ENCODE measurements around the gene OLR1. TPM values are rescaled to one million over a fixed set of nuclear protein-coding genes. Genes with fewer than 3 reads are reported as not detected.

Gene OLR1
- polyA plus RNA-seq, 3 donors: 1.3 to 1.6 (median 1.3) TPM

- DNase-seq (ENCODE audit: extremely low read depth in 1 of 11, low read depth in 9 of 11, low spot score in 4 of 11): no peak
Measured at GRCh38 chr12:10160617-10161385, 11.1 kb downstream of the OLR1 start.

GRCh38 chr12:10159280-10159679, 12.7 kb downstream of the OLR1 start:
- DNase-seq (ENCODE audit: extremely low read depth in 1 of 11, low read depth in 9 of 11, low spot score in 4 of 11): no peak

- no peak for DNase-seq (ENCODE audit: extremely low read depth in 1 of 11, low read depth in 9 of 11, low spot score in 4 of 11)
Measured at GRCh38 chr12:10158406-10158805, 13.5 kb downstream of the OLR1 start.

- no peak for DNase-seq (ENCODE audit: extremely low read depth in 1 of 11, low read depth in 9 of 11, low spot score in 4 of 11)
Measured at GRCh38 chr12:10155966-10156365, 16.0 kb downstream of the OLR1 start.

- DNase-seq (ENCODE audit: extremely low read depth in 1 of 11, low read depth in 9 of 11, low spot score in 4 of 11): no peak
Measured at GRCh38 chr12:10154145-10154496, 17.8 kb downstream of the OLR1 start.

GRCh38 chr12:10153271-10154144, 18.4 kb downstream of the OLR1 start:
- DNase-seq (ENCODE audit: extremely low read depth in 1 of 11, low read depth in 9 of 11, low spot score in 4 of 11): peak in 10 of 11 donors; percentile 26 to 72 (median 58)

- DNase-seq (ENCODE audit: extremely low read depth in 1 of 11, low read depth in 9 of 11, low spot score in 4 of 11): no peak
Measured at GRCh38 chr12:10151621-10152020, 20.3 kb downstream of the OLR1 start.

- DNase-seq (ENCODE audit: extremely low read depth in 1 of 11, low read depth in 9 of 11, low spot score in 4 of 11): no peak
Measured at GRCh38 chr12:10147714-10148403, 24.1 kb downstream of the OLR1 start.

- DNase-seq (ENCODE audit: extremely low read depth in 1 of 11, low read depth in 9 of 11, low spot score in 4 of 11): no peak
Measured at GRCh38 chr12:10142976-10143589, 28.8 kb downstream of the OLR1 start.

GRCh38 chr12:10140001-10140400, 31.9 kb downstream of the OLR1 start:
- DNase-seq (ENCODE audit: extremely low read depth in 1 of 11, low read depth in 9 of 11, low spot score in 4 of 11): peak in 7 of 11 donors; percentile 28 to 43 (median 33)

GRCh38 chr12:10136637-10137205, 35.2 kb downstream of the OLR1 start:
- DNase-seq (ENCODE audit: extremely low read depth in 1 of 11, low read depth in 9 of 11, low spot score in 4 of 11): no peak

GRCh38 chr12:10135126-10135525, 36.8 kb downstream of the OLR1 start:
- no peak for DNase-seq (ENCODE audit: extremely low read depth in 1 of 11, low read depth in 9 of 11, low spot score in 4 of 11)

- DNase-seq (ENCODE audit: extremely low read depth in 1 of 11, low read depth in 9 of 11, low spot score in 4 of 11): no peak
Measured at GRCh38 chr12:10132850-10133370, 39.0 kb downstream of the OLR1 start.

GRCh38 chr12:10131111-10131690, 40.7 kb downstream of the OLR1 start:
- DNase-seq (ENCODE audit: extremely low read depth in 1 of 11, low read depth in 9 of 11, low spot score in 4 of 11): no peak

- no peak for DNase-seq (ENCODE audit: extremely low read depth in 1 of 11, low read depth in 9 of 11, low spot score in 4 of 11)
Measured at GRCh38 chr12:10130042-10130441, 41.9 kb downstream of the OLR1 start, which contains the start of gene CLEC7A. Gene CLEC7A (minus strand): TSS chr12:10130199. CDS start chr12:10130082, 117 bp downstream.

GRCh38 chr12:10128687-10129086, 43.2 kb downstream of the OLR1 start:
- DNase-seq (ENCODE audit: extremely low read depth in 1 of 11, low read depth in 9 of 11, low spot score in 4 of 11): no peak

GRCh38 chr12:10126413-10126812, 45.5 kb downstream of the OLR1 start:
- DNase-seq (ENCODE audit: extremely low read depth in 1 of 11, low read depth in 9 of 11, low spot score in 4 of 11): no peak

GRCh38 chr12:10122689-10123088, 49.2 kb downstream of the OLR1 start:
- DNase-seq (ENCODE audit: extremely low read depth in 1 of 11, low read depth in 9 of 11, low spot score in 4 of 11): no peak

Measured in renal cortex interstitium (tissue), 11 donors.